ENCODE measurements around the gene ATP13A1. TPM values are rescaled to one million over a fixed set of nuclear protein-coding genes. Genes with fewer than 3 reads are reported as not detected.

ATP13A1 gene
- total RNA-seq = 100 to 1,000 TPM in 1 of 2 donors, 10 to 100 TPM in 1; 38.7 to 570 TPM

DNA sequence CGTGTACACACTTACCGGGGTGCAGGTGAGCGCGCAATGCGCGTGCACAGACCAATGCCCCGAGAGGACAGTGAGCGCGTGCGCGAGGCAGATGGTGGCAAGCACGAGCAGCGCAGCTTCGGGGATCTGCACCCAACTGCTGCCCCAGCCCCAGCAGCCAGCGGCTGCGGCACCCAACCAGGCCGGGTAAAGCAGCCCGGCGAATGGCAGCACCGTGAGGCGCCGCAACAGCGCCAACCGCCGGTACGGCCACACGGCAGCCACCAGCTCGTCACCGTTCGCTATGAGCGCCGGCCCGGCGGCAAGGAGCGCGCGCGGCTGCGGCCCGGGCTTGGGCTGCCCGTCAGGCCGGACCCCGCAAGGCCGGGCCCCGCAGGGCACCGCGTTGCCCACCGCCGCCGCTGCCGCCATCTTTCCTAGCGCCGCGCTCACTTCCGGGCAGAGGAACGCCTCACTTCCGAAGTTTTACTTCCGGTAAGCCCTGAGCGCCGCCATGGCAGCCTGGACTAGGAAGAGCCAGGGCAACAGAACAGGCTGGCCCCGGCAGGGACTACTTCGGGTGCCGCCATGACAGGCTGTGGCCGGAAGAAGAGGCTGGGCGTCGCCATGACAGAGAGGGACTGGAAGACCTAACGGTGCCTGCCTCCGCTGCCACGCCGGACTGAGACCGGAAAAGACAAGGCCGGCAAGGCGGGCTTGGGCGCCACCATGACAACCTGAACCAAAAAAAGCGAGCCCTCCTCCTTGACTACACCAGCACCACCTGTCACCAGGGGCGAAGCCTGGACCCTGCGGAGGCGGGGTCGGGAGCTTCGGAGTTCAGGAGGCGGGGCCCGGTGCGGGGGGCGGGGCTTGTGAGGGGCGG, at the start of gene ATP13A1:
Gene ATP13A1, minus strand, starts transcription at position 421 of the 865 bp plus-strand sequence. Its CDS starts 10 bp downstream, at position 411.
- DNase-seq (peak; percentile 96 to 98 (median 98)), ATAC-seq (peak; percentile 94)
- TF ChIP-seq CTCF (IDR thresholded peaks at IDR 0.05) (peak in 3 of 7 experiments; percentile 7 to 41 (median 22)), POLR2A (IDR thresholded peaks at IDR 0.05) (peak; percentile 50 to 84 (median 81))
- WGBS, 2 donors = 0% methylated on average over 2 to 58 of the region's 85 CpGs
- intact Hi-C loops (cut with DNase I) = no loop called here
- Histone ChIP-seq H3K9me3 (no peaks in the 10 kb centered on the region), H3K4me1 (peaks cover 23% of the 10 kb centered on the region), H3K4me3 (peak within 1 kb of the TSS; percentile 50 to 98), H3K36me3 (replicated peaks in 1 of 2; ENCODE audit: insufficient read depth in 1 of 2, low read depth in 2 of 2) (peaks cover 2 to 4% of the 10 kb centered on the region in 2 donors), H3K27ac (peak within 1 kb of the TSS; percentile 87 to 97 (median 94)), H3K27me3 (no peaks in the 10 kb centered on the region)

- Histone ChIP-seq H3K9me3 (peaks cover 0 to 92% (median 7%) of the 10 kb centered on the region in 3 donors), H3K4me3 (no peak overlapping the region), H3K27me3 (no peaks in the 10 kb centered on the region), H3K36me3 (replicated peaks in 1 of 2; ENCODE audit: insufficient read depth in 1 of 2, low read depth in 2 of 2) (peaks cover 23 to 26% of the 10 kb centered on the region in 2 donors), H3K4me1 (no peaks in the 10 kb centered on the region), H3K27ac (no peak overlapping the region)
- TF ChIP-seq POLR2A (IDR thresholded peaks at IDR 0.05) (no peak), CTCF (IDR thresholded peaks at IDR 0.05) (no peak)
- DNase-seq = no peak
- intact Hi-C loops (cut with DNase I) = no loop called here
- 95 to 98% methylated on average over 10 of the region's 10 CpGs for WGBS, 2 donors
- no peak for ATAC-seq
These were observed 48.7 kb upstream of the ATP13A1 start for GRCh38 chr19:19711934-19712828.

GRCh38 chr19:19711306-19711933, 47.9 kb upstream of the ATP13A1 start:
- Histone ChIP-seq H3K27ac (no peak overlapping the region), H3K36me3 (replicated peaks in 1 of 2; ENCODE audit: insufficient read depth in 1 of 2, low read depth in 2 of 2) (peaks cover 22 to 23% of the 10 kb centered on the region in 2 donors), H3K27me3 (no peaks in the 10 kb centered on the region), H3K4me1 (no peaks in the 10 kb centered on the region), H3K4me3 (no peak overlapping the region), H3K9me3 (peaks cover 0 to 91% (median 7%) of the 10 kb centered on the region in 3 donors)
- TF ChIP-seq CTCF (IDR thresholded peaks at IDR 0.05) = no peak
- TF ChIP-seq POLR2A (IDR thresholded peaks at IDR 0.05) = no peak
- 92 to 97% methylated on average over 14 of the region's 14 CpGs for WGBS, 2 donors
- no peak for DNase-seq
- intact Hi-C loops (cut with DNase I) = no loop called here
- no peak for ATAC-seq

GRCh38 chr19:19710506-19710905, 47.0 kb upstream of the ATP13A1 start:
- DNase-seq (no peak), ATAC-seq (no peak)
- Histone ChIP-seq H3K9me3 (peaks cover 0 to 90% (median 7%) of the 10 kb centered on the region in 3 donors), H3K27me3 (no peaks in the 10 kb centered on the region), H3K4me1 (no peaks in the 10 kb centered on the region), H3K4me3 (no peak overlapping the region), H3K36me3 (replicated peaks in 1 of 2; ENCODE audit: insufficient read depth in 1 of 2, low read depth in 2 of 2) (peaks cover 20 to 23% of the 10 kb centered on the region in 2 donors), H3K27ac (no peak overlapping the region)
- intact Hi-C loops (cut with DNase I) = no loop called here
- 100% methylated on average over 2 of the region's 2 CpGs for WGBS, 2 donors
- TF ChIP-seq CTCF (IDR thresholded peaks at IDR 0.05) = no peak
- no peak for TF ChIP-seq POLR2A (IDR thresholded peaks at IDR 0.05)

All from body of pancreas (tissue), 4 donors.